Peyer's patch (tissue), 4 donors: Measurements from ENCODE around the gene OTUB2.

Source experiments
- POLR2A ChIP-seq, 2 donors: fragments of 450-650 bp; IDR thresholded peaks; one replicate each; pipeline ENCODE4 v1.5.1; 2017; ENCODE audit warnings: antibody characterized with exemption in 2 of 2, mild to moderate bottlenecking in 2 of 2, moderate library complexity in 2 of 2
- TF ChIP-seq, protein P1 (sequence below), 6 experiments: fragments of 450-650 bp in 4 of 6; fragments of 200-600 bp in 2 of 6; sonication (generic) in 1 of 6; IDR thresholded peaks; one replicate each; pipeline ENCODE4 v1.5.1; 2017 to 2019; ENCODE audit warnings: antibody characterized with exemption in 6 of 6, mild to moderate bottlenecking in 3 of 6, moderate library complexity in 1 of 6

DNA sequence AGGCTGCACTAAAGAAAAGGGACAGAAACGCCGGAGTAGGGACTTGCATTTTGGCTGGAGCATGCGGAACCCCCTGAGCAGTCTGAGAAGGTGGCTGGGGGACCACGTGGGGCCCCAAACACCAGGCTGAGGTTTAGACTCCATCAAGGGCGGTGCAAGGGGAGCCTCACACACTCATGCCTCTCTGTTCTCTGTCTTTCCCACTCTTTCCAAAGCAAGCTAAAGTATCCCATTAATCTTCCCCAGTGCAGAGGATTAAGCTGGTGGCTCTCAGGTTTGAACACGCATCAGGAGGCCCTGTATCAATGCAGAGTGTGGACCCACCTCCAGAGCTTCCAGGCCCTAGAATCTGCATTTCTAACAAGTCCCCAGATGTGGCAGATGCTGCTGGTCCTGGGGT, 15.5 kb upstream of the OTUB2 start:
- TF ChIP-seq, protein P1, sequence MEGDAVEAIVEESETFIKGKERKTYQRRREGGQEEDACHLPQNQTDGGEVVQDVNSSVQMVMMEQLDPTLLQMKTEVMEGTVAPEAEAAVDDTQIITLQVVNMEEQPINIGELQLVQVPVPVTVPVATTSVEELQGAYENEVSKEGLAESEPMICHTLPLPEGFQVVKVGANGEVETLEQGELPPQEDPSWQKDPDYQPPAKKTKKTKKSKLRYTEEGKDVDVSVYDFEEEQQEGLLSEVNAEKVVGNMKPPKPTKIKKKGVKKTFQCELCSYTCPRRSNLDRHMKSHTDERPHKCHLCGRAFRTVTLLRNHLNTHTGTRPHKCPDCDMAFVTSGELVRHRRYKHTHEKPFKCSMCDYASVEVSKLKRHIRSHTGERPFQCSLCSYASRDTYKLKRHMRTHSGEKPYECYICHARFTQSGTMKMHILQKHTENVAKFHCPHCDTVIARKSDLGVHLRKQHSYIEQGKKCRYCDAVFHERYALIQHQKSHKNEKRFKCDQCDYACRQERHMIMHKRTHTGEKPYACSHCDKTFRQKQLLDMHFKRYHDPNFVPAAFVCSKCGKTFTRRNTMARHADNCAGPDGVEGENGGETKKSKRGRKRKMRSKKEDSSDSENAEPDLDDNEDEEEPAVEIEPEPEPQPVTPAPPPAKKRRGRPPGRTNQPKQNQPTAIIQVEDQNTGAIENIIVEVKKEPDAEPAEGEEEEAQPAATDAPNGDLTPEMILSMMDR (IDR thresholded peaks at IDR 0.05): no peak
- no peak for TF ChIP-seq POLR2A (IDR thresholded peaks at IDR 0.05)
